Measurements from ENCODE around the gene CYP27B1.
"Not testable (repeated sequence)": the region's sequence is repeated elsewhere in the genome, so short reads cannot be mapped to it uniquely, and the experiment has no call there.

CYP27B1 gene

GRCh38 chr12:57783466-57783801 is 16.6 kb upstream of the CYP27B1 start:
- DNase-seq (ENCODE audit: low read depth in 2 of 2), result no peak

DNA sequence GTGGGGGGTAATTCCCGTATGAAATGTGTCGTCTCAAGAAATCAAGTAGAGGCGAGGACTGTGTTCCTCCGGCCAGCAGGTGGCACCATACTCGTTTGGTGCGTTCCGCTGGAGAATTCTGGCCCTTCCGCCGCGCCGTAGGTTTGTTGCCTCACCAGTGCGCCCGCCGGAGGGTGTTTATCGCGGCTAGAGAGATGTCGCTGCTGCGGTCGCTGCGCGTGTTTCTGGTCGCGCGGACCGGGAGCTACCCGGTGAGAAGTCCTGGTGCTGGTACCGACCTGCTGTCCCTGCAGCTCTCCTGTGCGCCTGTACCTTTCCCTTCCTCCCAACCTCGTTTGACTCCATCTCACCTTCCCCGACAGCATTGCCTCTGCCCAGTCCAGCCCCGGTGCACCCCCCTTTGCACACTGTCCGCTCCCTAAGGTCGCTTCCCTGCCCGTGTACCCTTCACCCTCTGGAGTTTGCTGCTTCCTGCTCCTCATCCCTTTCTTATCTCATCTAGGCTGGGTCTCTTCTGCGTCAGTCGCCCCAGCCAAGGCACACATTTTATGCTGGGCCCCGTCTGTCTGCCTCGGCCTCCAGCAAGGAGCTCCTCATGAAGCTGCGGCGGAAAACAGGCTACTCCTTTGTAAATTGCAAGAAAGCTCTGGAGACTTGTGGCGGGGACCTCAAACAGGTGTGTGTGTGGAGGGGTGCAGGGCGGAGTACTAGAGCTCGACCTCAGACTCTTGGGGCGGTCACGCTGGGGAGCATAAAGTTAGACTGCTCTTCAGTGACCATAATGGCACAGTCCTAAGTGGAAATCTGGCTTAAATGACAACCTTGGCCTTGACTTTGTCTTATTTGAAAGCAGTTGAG is 16.0 kb upstream of the CYP27B1 start, which contains the start of gene TSFM:
Gene TSFM (plus strand): TSS at position 180 of the 858 bp plus-strand sequence. CDS start 15 bp downstream, at position 195.
- DNase-seq (ENCODE audit: low read depth in 2 of 2), result peak; percentile 90 to 92

- no peak for DNase-seq (ENCODE audit: low read depth in 2 of 2)
Measured at GRCh38 chr12:57782243-57782607, 15.3 kb upstream of the CYP27B1 start.

GRCh38 chr12:57781801-57782200 is 14.9 kb upstream of the CYP27B1 start:
- no peak for DNase-seq (ENCODE audit: low read depth in 2 of 2)

- DNase-seq (ENCODE audit: low read depth in 2 of 2), result no peak
Measured at GRCh38 chr12:57781244-57781643, 14.4 kb upstream of the CYP27B1 start.

DNA sequence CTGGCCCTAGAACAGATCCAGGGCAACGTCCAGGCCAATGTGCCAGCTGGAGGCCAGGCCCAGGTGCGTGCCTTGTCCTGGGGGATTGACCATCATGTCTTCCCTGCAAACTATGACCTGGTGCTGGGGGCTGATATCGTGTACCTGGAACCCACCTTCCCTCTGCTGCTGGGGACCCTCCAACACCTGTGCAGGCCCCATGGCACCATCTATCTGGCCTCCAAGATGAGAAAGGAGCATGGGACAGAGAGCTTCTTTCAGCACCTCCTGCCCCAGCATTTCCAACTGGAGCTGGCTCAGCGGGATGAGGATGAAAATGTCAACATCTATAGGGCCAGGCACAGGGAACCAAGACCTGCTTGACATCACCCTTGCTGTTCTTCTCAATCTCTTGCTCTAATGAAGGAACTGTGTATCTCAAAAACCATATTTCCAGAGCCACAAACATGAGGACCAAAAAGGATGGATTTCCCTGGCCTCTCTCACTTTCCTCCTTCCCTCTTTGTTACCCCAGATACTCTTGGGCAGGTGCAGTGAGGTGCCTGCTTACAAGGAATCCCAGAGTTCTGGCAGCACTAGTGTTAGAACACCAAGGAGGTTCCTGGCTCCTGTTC is 13.5 kb upstream of the CYP27B1 start:
- no peak for DNase-seq (ENCODE audit: low read depth in 2 of 2)

DNA sequence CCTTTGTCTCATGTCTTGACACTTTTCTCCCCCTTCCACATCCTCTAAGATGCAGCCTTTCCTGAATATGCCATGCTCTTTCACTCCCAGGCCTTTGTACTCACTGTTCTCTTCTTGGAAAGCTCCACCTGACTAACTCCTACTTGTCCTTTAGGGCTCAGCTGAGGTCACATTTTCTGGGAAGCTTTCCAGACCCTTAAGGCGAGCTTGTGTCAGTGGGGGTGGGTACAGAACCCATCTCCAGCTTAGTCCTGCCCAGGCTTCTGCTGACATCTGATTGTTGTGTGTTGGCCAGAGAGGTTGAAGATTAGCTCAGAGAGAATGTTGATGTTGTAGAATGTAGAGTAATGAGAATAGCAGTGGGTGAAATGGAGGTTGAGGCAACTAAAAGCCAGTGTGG is 12.9 kb upstream of the CYP27B1 start:
- no peak for DNase-seq (ENCODE audit: low read depth in 2 of 2)

- no peak for DNase-seq (ENCODE audit: low read depth in 2 of 2)
Measured at GRCh38 chr12:57777911-57778310, 11.0 kb upstream of the CYP27B1 start.

DNA sequence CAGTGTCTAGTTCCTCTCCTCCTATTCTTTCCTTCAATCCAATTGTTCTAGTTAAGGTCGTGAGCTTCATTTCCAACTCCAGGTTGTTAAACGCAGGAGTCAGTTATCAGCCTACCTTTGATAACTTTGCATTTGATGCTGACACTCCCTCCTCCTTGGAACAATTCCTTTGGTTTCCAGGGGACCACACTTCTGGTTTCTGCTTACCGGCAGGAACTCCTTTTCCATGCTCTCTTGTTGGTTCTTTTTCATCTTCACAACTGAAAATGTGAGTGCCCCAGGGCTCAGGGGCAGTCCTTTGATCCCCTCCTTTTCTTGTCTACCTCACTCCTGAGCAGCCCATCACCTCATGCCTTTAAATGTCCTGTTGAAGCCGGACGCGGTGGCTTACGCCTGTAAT is 10.5 kb upstream of the CYP27B1 start:
- DNase-seq (ENCODE audit: low read depth in 2 of 2), result no peak

- DNase-seq (ENCODE audit: low read depth in 2 of 2), result no peak
Measured at GRCh38 chr12:57776247-57776587, 9.3 kb upstream of the CYP27B1 start.

- DNase-seq (ENCODE audit: low read depth in 2 of 2), result no peak
Measured at GRCh38 chr12:57775563-57776246, 8.8 kb upstream of the CYP27B1 start.

- DNase-seq (ENCODE audit: low read depth in 2 of 2), result no peak
Measured at GRCh38 chr12:57775044-57775443, 8.2 kb upstream of the CYP27B1 start.

DNA sequence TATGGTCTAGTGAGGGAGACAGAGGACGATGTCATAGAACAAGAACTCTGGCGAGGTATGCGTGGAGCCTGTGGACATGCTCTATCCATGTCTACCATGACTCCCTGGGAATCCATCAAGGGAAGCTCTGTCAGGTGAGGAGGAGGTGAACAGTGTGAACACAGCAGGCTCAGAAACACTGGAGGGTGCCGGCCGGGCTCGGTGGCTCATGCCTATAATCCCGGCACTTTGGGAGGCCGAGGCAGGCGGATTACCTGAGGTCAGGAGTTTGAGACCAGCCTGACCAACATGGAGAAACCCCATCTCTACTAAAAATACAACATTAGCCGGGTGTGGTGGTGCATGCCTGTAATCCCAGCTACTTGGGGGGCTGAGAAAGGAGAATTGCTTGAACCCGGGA is 7.8 kb upstream of the CYP27B1 start:
- not testable (repeated sequence) for DNase-seq (ENCODE audit: low read depth in 2 of 2)

DNA sequence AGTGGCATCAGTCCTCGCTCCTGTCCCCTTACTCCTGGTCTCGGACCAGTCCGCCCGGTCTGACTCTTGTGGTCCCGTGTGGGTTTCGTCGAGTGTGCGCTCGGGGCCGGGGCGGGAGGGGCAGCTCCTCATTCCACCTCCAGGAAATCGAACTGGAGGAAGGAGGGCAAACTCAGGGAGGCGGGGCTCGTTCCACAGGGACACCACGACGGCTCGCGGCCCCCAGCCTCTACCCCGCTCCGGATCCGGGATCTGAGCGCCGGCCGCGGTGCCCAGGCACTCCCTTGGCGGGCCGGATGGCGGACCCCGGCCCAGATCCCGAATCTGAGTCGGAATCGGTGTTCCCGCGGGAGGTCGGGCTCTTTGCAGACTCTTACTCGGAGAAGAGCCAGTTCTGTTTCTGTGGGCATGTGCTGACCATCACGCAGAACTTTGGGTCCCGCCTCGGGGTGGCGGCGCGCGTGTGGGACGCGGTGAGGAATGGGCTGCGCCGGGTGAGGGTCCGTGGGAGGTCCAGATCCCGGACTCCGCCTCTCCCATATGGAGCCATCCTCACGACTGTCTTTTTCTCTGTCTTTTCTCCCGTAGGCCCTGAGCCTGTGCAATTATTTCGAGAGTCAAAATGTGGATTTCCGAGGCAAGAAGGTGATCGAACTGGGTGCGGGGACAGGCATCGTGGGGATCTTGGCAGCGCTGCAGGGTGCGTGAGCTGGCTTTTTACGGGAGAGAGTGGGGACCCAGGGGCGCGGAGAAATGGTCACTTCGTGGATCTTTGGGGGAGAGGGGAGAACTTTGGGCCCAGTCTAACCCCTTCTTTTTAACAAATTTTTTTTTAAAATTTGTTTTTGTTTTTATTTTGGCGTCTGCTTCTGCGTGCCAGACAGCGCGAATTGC is 5.8 kb upstream of the CYP27B1 start, which contains the start of gene EEF1AKMT3:
Gene EEF1AKMT3 (plus strand): TSS at position 186 of the 894 bp plus-strand sequence. CDS start 111 bp downstream, at position 297.
- DNase-seq (ENCODE audit: low read depth in 2 of 2), result no peak

DNA sequence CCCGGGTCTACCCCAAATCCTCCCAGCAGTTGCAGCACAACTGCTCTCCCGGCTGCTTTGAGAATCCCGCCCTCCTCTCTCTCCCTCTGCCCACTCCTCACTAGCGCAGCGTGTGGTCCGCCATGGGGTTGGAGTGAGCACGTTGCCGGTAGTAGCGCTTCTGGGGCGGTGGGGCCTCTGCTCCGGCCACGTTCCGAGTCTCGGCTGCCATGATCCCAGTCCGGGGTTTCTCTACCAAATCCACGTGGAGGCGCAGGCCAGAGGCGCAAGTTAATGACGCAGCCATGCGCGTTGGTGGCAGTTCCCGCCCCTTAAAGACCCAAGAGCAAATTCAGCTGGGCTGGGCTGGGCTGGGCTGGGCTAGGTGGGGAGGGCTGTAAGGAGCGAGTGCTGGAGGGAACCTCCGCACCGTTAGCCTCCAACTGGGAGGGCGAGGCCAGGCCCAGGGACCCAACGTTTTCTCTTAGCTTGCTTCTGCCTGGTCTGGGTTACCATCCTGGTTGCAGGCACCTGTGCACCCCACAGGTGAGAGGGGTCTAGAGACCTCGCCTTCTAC is 5.1 kb upstream of the CYP27B1 start, which contains the start of gene METTL1:
Gene METTL1 (minus strand): TSS at position 233 of the 556 bp plus-strand sequence. CDS start 22 bp downstream, at position 211.
- DNase-seq (ENCODE audit: low read depth in 2 of 2), result peak; percentile 85 to 93

- peak; percentile 75 to 87 for DNase-seq (ENCODE audit: low read depth in 2 of 2)
Measured at GRCh38 chr12:57771236-57771872, 4.5 kb upstream of the CYP27B1 start.

GRCh38 chr12:57770734-57771133 is 3.9 kb upstream of the CYP27B1 start:
- DNase-seq (ENCODE audit: low read depth in 2 of 2), result no peak

DNA sequence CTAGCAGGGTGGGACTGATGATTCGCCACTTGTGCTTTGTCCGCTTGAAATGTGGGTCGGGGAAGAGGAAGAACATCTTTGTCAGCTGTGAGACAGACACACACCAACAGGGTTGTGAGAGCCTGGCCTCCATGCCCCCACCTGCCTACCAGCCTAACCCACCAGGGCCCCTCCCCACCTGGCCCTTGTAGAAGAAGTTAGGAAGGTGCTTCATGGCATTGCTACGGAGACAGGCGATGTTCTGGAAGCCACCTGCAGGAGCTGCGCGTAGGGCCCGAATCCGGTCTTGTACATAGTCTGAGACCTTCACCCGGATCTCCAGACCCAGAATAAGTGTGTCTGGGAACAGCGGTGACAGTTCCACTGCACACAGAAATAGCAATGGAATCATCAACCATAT is 2.7 kb upstream of the CYP27B1 start:
- DNase-seq (ENCODE audit: low read depth in 2 of 2), result no peak

GRCh38 chr12:57767876-57768275 is 998 bp upstream of the CYP27B1 start:
- DNase-seq (ENCODE audit: low read depth in 2 of 2), result no peak

GRCh38 chr12:57767305-57767698 is 424 bp upstream of the CYP27B1 start:
- no peak for DNase-seq (ENCODE audit: low read depth in 2 of 2)
